Pancreas (tissue), 10 donors: ENCODE results near the gene FFAR1. TPM values are rescaled to one million over a fixed set of nuclear protein-coding genes. Genes with fewer than 3 reads are reported as not detected.
A peak's percentile ranks its signal among the peaks of the same experiment; 100 is the strongest.

ENCODE experiments used
- ATAC-seq, 4 donors: fragments of 200-7000 bp; cut with Tn5 transposase; one replicate each; pipeline versions ENCODE4 v1.8.0 to v1.9.1; 2020; ENCODE audit warnings: mild to moderate bottlenecking in 4 of 4, moderate library complexity in 4 of 4
- DNase-seq, 6 donors: peaks; one replicate each; pipeline ENCODE4 v3.0.0-alpha.2; 2020
- FAIRE-seq: peaks from 2 replicates; lab custom pipeline; 2012; peaks lifted over from hg19 to GRCh38; lab: Jason Lieb, UNC
- H3K27ac ChIP-seq, 4 donors: fragments of 200-600 bp; sonication (generic); 1 replicate in 3 of 4; 2 replicates in 1 of 4; pipeline versions ENCODE4 v1.5.0 to v1.8.0; 2020
- H3K27me3 ChIP-seq, 4 donors: fragments of 200-600 bp; one replicate each; pipeline ENCODE4 v1.8.0; 2021
- H3K36me3 ChIP-seq, 3 donors: fragments of 200-600 bp; sonication (generic) in 1 of 3; one replicate each; pipeline versions ENCODE4 v1.5.0 to v1.8.0; 2020 to 2021
- H3K4me1 ChIP-seq, 3 donors: fragments of 200-600 bp; one replicate each; pipeline ENCODE4 v1.8.0; 2021
- H3K4me3 ChIP-seq, 4 donors: fragments of 200-600 bp; sonication (generic) in 2 of 4; one replicate each; pipeline versions ENCODE4 v1.5.0 to v1.8.0; 2020 to 2021
- H3K9me3 ChIP-seq, 4 donors: fragments of 200-600 bp; one replicate each; pipeline ENCODE4 v1.8.0; 2021
- WGBS, 2 donors: extraction: QIAGEN DNeasy Blood & Tissue Kit; methylation state at CpG; one replicate each; pipeline ENCODE4 v1.1.7; 2013; 5-methylcytosine and 5-hydroxymethylcytosine counted together
- intact Hi-C, 3 donors: fragments of 100-400 bp; cut with DNase I; formaldehyde crosslinking; loops; one replicate each; pipeline versions ENCODE4 v1.11.1 to v1.14.2; 2022
- polyA plus RNA-seq, 2 donors: library from polyadenylated mRNA; stranded (reverse); fragments of 200-250 nt; gene quantifications; one replicate each; pipeline ENCODE4 v1.2.3, GENCODE V29; 2013
- total RNA-seq, 6 donors: library from RNA; stranded (reverse); fragmentation: NEBNext Ultra II Directional in 4 of 6; extraction: Animal tissue kit (Norgen Biotek cat#: 25700) in 4 of 6; gene quantifications; one replicate each; pipeline versions ENCODE4 v1.2.1 to v1.2.4, GENCODE V29; 2021 to 2023
- TF ChIP-seq, protein P1 (sequence below), 4 donors: fragments of 200-600 bp; sonication (generic) in 3 of 4; IDR thresholded peaks; one replicate each; pipeline versions ENCODE4 v1.5.0 to v1.8.0; 2021; ENCODE audit warnings: antibody characterized with exemption in 4 of 4
- donor health status: healthy with polysubstance abuse.
- donor health status: DM: no; HTN: no; CAD: no; lungs with moderate emphysema.
- donor health status: DM: no; HTN: no; CAD: no.
- donor health status: control.
- donor health status: control.
- donor health status: Bipolar disorder and iron deficiency.
- donor health status: DM: yes; HTN: yes; CAD: no.
- donor health status: DM: no; HTN: no; CAD: no.
- donor health status: DM: no; HTN: no; CAD: no.
- donor health status: DM: yes; HTN: yes; CAD: no.

FFAR1 gene
- total and polyA plus RNA-seq, 8 donors = 0.60 to 30.1 (median 2.6) TPM

DNA sequence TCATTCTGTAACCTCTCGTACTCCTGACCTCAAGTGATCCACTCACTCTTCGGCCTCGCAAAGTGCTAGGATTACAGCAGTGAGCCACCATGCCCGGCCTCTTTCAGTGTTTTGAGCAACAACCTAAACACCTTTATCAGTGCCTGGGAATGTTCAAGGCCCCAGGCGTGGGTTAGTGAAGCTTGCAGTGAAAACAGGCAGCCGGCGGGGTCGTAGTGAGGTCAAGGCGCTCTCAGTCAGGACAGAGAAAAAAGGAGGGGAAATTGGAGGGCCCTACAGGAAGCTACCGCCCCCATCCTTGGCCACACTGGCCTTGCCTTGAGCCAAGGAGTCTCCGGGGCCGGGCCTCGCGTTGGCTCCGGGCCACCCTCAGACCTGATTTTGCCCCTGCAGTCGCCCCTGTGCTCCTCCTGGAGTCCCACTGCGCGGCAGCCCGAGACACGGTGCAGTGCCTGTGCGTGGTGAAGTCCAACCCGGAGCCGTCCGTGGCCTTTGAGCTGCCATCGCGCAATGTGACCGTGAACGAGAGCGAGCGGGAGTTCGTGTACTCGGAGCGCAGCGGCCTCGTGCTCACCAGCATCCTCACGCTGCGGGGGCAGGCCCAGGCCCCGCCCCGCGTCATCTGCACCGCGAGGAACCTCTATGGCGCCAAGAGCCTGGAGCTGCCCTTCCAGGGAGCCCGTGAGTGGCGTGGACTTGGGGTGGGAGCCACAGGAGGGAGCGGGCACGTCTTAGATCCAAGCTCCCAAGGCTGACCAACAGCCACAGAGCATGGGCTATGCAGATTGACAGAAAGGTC lies 38.0 kb upstream of the FFAR1 start:
- WGBS, 2 donors = 58 to 59% methylated on average over 46 to 47 of the region's 47 CpGs
- intact Hi-C loops = no loop called here
- ATAC-seq = peak; percentile 79 to 91 (median 86)
- DNase-seq = peak; percentile 51 to 77 (median 70)
- no peak for FAIRE-seq
- H3K27me3 ChIP-seq = no peaks in the 10 kb centered on the region
- no peak overlapping the region for H3K4me3 ChIP-seq
- no peaks in the 10 kb centered on the region for H3K36me3 ChIP-seq
- peak overlapping the region in 1 of 4 donors; percentile 34 for H3K27ac ChIP-seq
- H3K4me1 ChIP-seq = peaks cover 0 to 8% (median 5%) of the 10 kb centered on the region in 3 donors
- H3K9me3 ChIP-seq = no peaks in the 10 kb centered on the region
- TF ChIP-seq, protein P1, sequence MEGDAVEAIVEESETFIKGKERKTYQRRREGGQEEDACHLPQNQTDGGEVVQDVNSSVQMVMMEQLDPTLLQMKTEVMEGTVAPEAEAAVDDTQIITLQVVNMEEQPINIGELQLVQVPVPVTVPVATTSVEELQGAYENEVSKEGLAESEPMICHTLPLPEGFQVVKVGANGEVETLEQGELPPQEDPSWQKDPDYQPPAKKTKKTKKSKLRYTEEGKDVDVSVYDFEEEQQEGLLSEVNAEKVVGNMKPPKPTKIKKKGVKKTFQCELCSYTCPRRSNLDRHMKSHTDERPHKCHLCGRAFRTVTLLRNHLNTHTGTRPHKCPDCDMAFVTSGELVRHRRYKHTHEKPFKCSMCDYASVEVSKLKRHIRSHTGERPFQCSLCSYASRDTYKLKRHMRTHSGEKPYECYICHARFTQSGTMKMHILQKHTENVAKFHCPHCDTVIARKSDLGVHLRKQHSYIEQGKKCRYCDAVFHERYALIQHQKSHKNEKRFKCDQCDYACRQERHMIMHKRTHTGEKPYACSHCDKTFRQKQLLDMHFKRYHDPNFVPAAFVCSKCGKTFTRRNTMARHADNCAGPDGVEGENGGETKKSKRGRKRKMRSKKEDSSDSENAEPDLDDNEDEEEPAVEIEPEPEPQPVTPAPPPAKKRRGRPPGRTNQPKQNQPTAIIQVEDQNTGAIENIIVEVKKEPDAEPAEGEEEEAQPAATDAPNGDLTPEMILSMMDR (IDR thresholded peaks at IDR 0.05) = no peak

DNA sequence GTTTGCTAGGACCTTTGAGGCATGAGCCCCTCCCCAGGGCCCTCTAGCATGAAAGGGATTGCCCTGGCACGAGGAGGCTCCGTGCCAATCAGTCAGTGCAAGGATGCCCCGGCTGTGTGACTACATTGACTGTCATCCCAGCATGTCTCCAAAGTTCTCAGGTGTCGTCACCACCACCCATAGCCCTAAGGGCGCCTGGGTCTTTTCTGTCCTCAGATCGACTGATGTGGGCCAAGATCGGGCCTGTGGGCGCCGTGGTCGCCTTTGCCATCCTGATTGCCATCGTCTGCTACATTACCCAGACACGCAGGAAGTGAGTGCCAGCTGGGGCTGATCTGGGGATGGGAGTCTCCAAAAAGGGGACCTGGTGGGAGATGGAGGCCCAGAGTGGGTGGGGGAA lies 37.4 kb upstream of the FFAR1 start:
- Histone ChIP-seq H3K4me1 (peaks cover 0 to 8% (median 5%) of the 10 kb centered on the region in 3 donors), H3K4me3 (no peak overlapping the region), H3K27me3 (no peaks in the 10 kb centered on the region), H3K36me3 (no peaks in the 10 kb centered on the region), H3K9me3 (no peaks in the 10 kb centered on the region), H3K27ac (no peak overlapping the region)
- DNase-seq (no peak), ATAC-seq (no peak), FAIRE-seq (no peak)
- 94% methylated on average over 12 of the region's 12 CpGs for WGBS, 2 donors
- intact Hi-C loops = no loop called here
- TF ChIP-seq, protein P1 (IDR thresholded peaks at IDR 0.05) = no peak

GRCh38 chr19:35310811-35311465 lies 36.8 kb upstream of the FFAR1 start:
- intact Hi-C loops = no loop called here
- peaks cover 0 to 8% (median 5%) of the 10 kb centered on the region in 3 donors for H3K4me1 ChIP-seq
- FAIRE-seq (no peak), ATAC-seq (no peak), DNase-seq (no peak)
- H3K36me3 ChIP-seq = no peaks in the 10 kb centered on the region
- H3K27me3 ChIP-seq = no peaks in the 10 kb centered on the region
- TF ChIP-seq, protein P1 (IDR thresholded peaks at IDR 0.05) = no peak
- WGBS, 2 donors = 94% methylated on average over 10 of the region's 10 CpGs
- H3K4me3 ChIP-seq = no peak overlapping the region
- H3K27ac ChIP-seq = no peak overlapping the region
- no peaks in the 10 kb centered on the region for H3K9me3 ChIP-seq

DNA sequence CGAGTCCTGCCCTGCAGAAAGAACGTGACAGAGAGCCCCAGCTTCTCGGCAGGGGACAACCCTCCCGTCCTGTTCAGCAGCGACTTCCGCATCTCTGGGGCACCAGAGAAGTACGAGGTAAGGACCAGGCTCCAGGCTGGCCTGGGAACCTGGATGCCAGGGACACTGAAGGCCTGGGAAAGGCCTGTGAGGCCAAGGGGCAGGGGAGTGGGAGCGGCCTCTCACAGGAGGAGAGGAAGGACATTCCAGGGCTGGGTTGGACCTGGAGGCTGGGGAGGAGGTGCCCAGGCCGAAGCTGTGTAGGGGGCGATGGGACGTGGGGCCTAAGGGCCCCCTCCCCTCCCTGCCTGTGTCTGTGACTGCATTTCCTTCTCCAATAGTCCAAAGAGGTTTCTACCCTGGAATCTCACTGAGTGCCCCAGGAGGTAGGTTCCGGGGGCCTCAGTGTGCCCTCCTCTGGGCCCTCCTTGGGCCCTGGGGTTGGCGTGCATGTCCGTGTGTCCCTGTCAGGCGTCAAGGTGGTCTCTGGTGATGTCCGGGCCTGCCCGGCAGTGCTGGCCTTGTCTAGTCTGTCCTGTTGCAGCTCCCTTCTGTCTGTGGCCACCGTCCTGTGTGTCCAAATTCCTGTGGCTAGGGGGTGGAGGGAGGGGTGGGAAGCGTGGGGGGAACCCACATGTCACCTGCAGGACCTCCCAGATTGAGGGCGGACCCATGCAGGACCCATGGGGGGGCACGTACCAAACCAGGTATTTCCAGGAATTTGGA lies 35.6 kb upstream of the FFAR1 start:
- no peak for ATAC-seq
- peaks cover 0 to 8% (median 5%) of the 10 kb centered on the region in 3 donors for H3K4me1 ChIP-seq

More for the DNA sequence above, 35.6 kb upstream of the FFAR1 start:
- H3K27ac ChIP-seq = no peak overlapping the region
- no peak overlapping the region for H3K4me3 ChIP-seq
- H3K36me3 ChIP-seq = no peaks in the 10 kb centered on the region
- 84 to 90% methylated on average over 21 of the region's 21 CpGs for WGBS, 2 donors
- intact Hi-C loops = no loop called here
- H3K9me3 ChIP-seq = no peaks in the 10 kb centered on the region
- DNase-seq (no peak), FAIRE-seq (no peak)
- TF ChIP-seq, protein P1 (IDR thresholded peaks at IDR 0.05) = no peak
- no peaks in the 10 kb centered on the region for H3K27me3 ChIP-seq
